Keratinocyte (primary cell): ENCODE results near the gene IRF1.

ENCODE experiments used
- EZH2 ChIP-seq: IDR thresholded peaks from one replicate; pipeline ENCODE4 v1.6.1; 2012; ENCODE audit warnings: inconsistent platforms, mild to moderate bottlenecking, low read length, moderate library complexity
- TF ChIP-seq, protein P1 (sequence below), 3 experiments: IDR thresholded peaks in 1 of 3; conservative IDR thresholded peaks in 1 of 3; optimal IDR thresholded peaks in 1 of 3; 2 replicates in 2 of 3; 3 replicates in 1 of 3; pipeline versions ENCODE3 to v1.5.1; 2011; ENCODE audit warnings: low read length in 3 of 3, mild to moderate bottlenecking in 3 of 3, moderate library complexity in 2 of 3, control low read depth in 1 of 3, inconsistent platforms in 1 of 3; ENCODE audit not compliant: insufficient read depth in 2 of 3; ENCODE audit errors: extremely low read depth in 1 of 3

DNA sequence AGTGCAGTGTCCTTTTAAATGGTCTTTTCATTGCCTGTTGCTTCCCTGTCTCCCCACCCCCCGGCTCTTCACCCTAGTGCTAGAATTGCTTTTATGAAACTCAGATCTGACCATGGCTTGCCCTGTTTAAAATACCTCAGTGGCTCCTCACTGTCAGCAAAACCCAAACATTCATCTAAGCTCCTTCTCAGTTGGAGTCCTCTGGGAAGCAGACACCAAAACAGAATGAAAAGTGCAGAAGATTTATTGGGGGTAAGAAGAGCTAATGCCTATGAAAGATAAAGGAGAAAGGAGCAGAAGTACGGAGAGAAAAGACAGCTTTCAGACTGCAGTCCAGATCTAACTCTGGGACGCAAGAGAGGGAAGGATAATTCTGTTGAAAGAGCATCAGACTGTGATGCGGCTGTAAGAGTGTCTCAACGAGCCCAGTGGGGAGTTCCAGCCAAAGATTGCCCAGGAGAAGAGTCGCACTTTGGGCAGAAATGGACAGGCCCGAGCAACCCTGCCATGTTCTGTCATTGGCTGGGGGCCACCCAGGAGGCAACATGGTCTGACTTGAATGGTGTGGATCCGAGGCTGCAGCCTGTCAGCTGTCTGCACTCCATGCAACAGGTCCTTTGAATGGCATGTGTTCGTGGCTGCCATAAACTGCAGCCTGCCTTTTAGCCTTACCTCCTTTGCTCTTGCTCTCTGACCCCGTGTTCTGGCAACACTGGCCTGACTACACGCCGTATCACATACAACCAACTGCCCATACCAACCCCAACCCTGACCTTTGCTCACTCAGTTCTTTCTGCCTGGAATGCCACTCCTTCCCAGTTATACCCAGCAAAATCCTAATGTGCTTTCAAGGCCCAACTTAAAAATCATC lies 55.9 kb downstream of the IRF1 start:
- TF ChIP-seq, protein P1, sequence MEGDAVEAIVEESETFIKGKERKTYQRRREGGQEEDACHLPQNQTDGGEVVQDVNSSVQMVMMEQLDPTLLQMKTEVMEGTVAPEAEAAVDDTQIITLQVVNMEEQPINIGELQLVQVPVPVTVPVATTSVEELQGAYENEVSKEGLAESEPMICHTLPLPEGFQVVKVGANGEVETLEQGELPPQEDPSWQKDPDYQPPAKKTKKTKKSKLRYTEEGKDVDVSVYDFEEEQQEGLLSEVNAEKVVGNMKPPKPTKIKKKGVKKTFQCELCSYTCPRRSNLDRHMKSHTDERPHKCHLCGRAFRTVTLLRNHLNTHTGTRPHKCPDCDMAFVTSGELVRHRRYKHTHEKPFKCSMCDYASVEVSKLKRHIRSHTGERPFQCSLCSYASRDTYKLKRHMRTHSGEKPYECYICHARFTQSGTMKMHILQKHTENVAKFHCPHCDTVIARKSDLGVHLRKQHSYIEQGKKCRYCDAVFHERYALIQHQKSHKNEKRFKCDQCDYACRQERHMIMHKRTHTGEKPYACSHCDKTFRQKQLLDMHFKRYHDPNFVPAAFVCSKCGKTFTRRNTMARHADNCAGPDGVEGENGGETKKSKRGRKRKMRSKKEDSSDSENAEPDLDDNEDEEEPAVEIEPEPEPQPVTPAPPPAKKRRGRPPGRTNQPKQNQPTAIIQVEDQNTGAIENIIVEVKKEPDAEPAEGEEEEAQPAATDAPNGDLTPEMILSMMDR (optimal IDR thresholded peaks at IDR 0.05 in 1 of 3, IDR thresholded peaks at IDR 0.05 in 1 of 3, conservative IDR thresholded peaks at IDR 0.05 in 1 of 3; ENCODE audit: extremely low read depth in 1 of 3, insufficient read depth in 2 of 3, low read length in 3 of 3), result no peak
- no peak for TF ChIP-seq EZH2
